Glomerular visceral epithelial cell (primary cell): ENCODE results near the gene PGPEP1.
"Not testable (repeated sequence)": the region's sequence is repeated elsewhere in the genome, so short reads cannot be mapped to it uniquely, and the experiment has no call there.

Experiments
- DNase-seq: peaks from one replicate; pipeline ENCODE4 v3.0.0-alpha.2; 2016; ENCODE audit errors: extremely low spot score

PGPEP1 gene

GRCh38 chr19:18390065-18390907 lies 49.9 kb downstream of the PGPEP1 start:
- peak; percentile 46 for DNase-seq

DNA sequence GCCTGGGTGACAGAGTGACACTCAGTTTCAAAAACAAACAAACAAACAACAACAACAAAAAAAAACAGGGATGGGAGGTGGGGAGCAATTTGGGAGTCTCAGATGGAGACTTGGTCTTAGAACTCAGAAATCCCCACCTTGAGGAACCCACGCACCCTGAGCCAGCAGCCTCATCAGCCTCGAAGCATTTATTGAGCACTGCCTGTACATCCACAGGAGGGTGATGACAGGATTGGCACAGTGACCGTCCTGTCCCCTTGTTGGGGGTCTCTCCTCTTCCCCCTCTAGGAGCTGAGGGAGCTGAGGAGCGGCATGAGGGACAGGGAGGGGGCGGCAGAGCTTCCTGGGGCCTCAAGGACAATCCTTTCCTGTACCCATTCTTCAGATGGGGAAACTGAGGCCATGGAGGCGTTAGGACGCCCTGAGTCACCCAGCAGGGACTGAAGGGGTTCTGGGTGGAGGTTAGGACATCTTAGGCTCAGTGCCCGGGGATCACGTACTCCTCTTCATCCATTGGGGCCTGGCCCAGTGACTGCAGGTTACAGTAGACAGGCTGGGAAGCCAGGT lies 51.2 kb downstream of the PGPEP1 start:
- no peak for DNase-seq

DNA sequence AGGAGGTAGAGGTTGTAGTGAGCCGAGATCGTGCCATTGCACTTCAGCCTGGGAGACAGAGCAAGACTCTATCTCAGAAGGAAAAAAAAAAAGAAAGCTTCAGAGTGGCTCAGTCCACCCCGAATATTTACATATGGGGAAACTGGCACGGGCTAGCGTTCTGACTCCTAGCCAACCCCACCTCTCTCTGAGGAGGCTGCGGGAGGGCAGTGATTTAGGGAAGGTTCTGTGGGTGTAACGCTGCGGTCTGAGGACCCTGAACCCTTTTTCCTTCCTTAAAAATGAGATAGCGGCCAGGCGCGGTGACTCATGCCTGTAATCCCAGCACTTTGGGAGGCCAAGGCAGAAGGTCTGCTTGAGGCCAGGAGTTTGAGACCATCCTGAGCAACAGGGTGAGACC lies 52.0 kb downstream of the PGPEP1 start:
- no peak for DNase-seq

GRCh38 chr19:18392926-18393325 lies 52.5 kb downstream of the PGPEP1 start:
- no peak for DNase-seq

GRCh38 chr19:18393836-18394235 lies 53.4 kb downstream of the PGPEP1 start:
- DNase-seq = no peak

DNA sequence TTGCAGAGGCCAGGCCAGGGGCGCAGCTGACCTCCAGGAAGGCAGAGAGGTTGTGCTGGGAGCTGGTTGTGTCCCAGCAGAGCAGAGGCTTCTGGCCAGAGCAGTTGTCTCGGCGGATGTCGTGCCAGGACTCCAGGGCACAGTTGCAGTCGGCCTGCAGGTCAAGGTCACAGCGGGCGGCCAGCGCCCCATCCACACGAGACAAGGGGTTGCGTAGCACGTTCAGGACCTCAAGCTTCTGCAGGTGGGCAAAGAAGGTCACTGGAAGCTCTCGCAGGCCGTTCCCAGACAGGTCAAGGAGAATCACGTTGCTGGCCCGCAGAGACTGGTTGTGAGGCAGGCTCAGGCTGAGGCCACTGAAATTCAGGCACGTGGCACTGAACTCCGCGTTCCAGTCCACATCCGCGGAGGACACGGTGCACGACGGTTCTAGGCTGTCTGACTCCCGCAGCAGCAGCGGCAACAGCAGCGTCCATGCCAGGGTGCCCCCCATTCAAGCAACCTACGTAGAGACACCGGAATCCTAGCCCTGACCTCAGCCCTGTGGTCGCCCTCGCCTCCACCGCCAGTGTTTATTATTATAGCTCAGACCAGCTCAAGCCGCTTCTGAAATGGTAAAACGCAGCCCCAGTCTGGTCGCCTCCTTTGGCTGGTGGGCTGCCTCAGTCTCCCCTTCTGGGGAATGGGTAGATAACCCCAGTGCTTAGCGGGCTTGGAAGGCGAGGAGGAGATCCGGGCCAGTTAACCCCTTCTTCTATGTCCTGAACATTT lies 56.3 kb downstream of the PGPEP1 start:
- DNase-seq = no peak

GRCh38 chr19:18397242-18398202 lies 57.1 kb downstream of the PGPEP1 start, which contains the start of gene LRRC25:
Gene LRRC25 (minus strand): TSS chr19:18397622. CDS start chr19:18396963, 659 bp downstream.
- no peak for DNase-seq

DNA sequence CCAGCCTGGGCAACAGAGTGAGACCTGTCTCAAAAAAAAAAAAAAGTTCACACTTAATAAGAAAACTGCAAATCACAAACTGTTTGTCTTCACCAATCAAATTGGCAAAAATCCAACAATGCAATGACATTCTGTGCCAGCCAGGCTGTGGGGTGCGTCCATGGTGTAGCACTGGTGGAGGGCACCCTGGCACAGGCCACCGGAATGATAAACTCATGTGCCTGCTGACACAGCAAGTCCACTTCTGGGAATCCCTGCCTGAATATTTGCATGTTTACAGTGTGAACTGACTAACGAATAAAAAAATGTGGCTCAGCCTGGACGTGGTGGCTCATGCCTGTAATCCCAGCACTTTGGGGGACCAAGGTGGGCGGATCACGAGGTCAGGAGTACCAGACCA lies 58.6 kb downstream of the PGPEP1 start:
- peak; percentile 63 for DNase-seq

DNA sequence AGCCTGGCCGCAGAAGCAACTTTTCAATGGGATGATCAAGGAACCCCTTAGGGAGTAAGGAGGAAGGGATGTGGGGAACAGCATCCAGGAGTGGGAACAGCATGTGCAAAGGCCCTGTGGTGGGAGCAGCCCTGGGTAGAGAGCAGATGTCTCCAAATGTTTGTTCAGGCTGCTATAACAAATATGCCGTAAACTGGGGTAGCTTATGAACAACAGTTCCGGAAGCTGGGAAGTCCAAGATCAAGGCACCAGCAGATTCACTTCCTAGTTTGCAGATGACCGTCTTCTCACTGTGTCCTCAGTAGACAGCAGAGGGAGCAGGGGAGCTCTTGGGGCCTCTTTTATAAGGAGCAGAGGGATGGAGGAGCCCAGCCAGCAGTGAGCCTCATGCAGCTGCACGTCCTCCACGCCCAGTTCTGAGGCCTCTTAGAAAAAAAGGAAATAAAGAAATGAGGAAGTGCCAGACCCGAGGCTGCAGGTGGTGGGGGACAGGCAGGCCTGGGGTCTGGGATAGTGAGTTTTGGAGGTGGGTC lies 61.2 kb downstream of the PGPEP1 start:
- DNase-seq = peak; percentile 90

GRCh38 chr19:18402455-18403248 lies 62.3 kb downstream of the PGPEP1 start:
- not testable (repeated sequence) for DNase-seq

GRCh38 chr19:18405754-18406153 lies 65.4 kb downstream of the PGPEP1 start:
- not testable (repeated sequence) for DNase-seq

- no peak for DNase-seq
These were observed 66.4 kb downstream of the PGPEP1 start for GRCh38 chr19:18406749-18407148.

- DNase-seq = peak; percentile 90
These were observed 67.7 kb downstream of the PGPEP1 start for GRCh38 chr19:18408053-18408476.

- no peak for DNase-seq
These were observed 72.3 kb downstream of the PGPEP1 start for GRCh38 chr19:18412610-18413239.

GRCh38 chr19:18414504-18415177 lies 74.2 kb downstream of the PGPEP1 start:
- DNase-seq = peak; percentile 53

DNA sequence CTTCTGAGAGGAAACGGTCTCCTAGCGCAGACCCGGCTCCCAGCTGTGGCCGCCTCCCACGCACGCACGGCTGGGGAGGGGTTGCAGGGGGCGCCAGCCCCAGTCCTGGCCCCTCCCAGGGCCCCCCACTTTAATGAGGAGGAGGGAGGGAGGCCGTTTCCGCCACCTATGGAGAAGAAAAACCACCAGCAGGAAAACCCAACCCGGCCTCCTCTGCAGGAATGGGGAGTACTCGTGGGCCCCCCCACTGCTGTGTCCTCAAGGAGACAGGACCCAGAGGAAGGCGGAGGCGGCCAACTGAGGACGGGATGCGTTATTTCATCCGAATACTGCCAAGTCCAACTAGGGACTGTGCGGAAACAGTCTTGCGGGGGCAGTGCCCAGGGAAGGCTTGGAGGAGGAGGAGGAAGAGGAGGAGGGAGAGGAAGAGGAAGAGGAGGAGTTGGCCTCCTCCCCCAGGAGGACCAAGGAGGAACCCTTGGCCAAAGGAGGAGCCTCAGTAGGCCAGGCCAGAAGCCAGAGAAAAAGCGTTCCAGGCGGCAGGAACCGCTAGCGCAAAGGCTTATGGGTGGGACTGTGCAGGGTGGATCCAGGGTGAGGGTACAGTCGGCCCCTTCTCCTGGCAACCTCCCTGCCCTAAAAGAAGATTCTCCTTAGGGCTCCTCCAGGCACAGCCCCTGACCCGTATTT lies 74.9 kb downstream of the PGPEP1 start:
- peak; percentile 22 for DNase-seq

GRCh38 chr19:18416778-18417249 lies 76.4 kb downstream of the PGPEP1 start:
- DNase-seq = peak; percentile 79
